ENCODE measurements around the gene NRF1.
"Not testable (repeated sequence)": the region's sequence is repeated elsewhere in the genome, so short reads cannot be mapped to it uniquely, and the experiment has no call there.

Gene NRF1

GRCh38 chr7:129661645-129662182 is 50.2 kb downstream of the NRF1 start:
- Histone ChIP-seq H2AFZ (ENCODE audit: low read length) (no peak overlapping the region), H3K4me2 (ENCODE audit: low read length) (no peak overlapping the region), H3K27me3 (ENCODE audit: insufficient read depth, low read length) (no peaks in the 10 kb centered on the region), H3K27ac (ENCODE audit: low read depth, low read length, poor library complexity, severe bottlenecking) (no peak overlapping the region), H3K9me3 (ENCODE audit: low read length) (peaks cover 18% of the 10 kb centered on the region), H4K20me1 (ENCODE audit: insufficient read depth, low read length) (no peaks in the 10 kb centered on the region), H3K4me3 (ENCODE audit: low read depth, low read length, poor library complexity, severe bottlenecking) (no peak overlapping the region), H3K79me2 (ENCODE audit: insufficient read depth, low read length) (no peaks in the 10 kb centered on the region), H3K36me3 (ENCODE audit: insufficient read depth, low read length) (peaks cover 55% of the 10 kb centered on the region), H3K9me2 (ENCODE audit: low read depth, low read length) (no peaks in the 10 kb centered on the region), H3F3A (ENCODE audit: insufficient read depth, low read length) (no peaks in the 10 kb centered on the region; the same call in 1 of the 2 replicates), H3K9ac (ENCODE audit: low read length) (no peak overlapping the region), H3K4me1 (ENCODE audit: insufficient read depth, low read length, severe bottlenecking) (no peaks in the 10 kb centered on the region)
- TF ChIP-seq CTCF (IDR thresholded peaks at IDR 0.05; ENCODE audit: low read length) (no peak), EZH2 (IDR thresholded peaks at IDR 0.05; ENCODE audit: borderline replicate concordance, low read length) (no peak)

- Histone ChIP-seq H3K9me3 (ENCODE audit: low read length) (peaks cover 18% of the 10 kb centered on the region), H3K36me3 (ENCODE audit: insufficient read depth, low read length) (peaks cover 42% of the 10 kb centered on the region)
These were observed 51.7 kb downstream of the NRF1 start for GRCh38 chr7:129663240-129663639.

DNA sequence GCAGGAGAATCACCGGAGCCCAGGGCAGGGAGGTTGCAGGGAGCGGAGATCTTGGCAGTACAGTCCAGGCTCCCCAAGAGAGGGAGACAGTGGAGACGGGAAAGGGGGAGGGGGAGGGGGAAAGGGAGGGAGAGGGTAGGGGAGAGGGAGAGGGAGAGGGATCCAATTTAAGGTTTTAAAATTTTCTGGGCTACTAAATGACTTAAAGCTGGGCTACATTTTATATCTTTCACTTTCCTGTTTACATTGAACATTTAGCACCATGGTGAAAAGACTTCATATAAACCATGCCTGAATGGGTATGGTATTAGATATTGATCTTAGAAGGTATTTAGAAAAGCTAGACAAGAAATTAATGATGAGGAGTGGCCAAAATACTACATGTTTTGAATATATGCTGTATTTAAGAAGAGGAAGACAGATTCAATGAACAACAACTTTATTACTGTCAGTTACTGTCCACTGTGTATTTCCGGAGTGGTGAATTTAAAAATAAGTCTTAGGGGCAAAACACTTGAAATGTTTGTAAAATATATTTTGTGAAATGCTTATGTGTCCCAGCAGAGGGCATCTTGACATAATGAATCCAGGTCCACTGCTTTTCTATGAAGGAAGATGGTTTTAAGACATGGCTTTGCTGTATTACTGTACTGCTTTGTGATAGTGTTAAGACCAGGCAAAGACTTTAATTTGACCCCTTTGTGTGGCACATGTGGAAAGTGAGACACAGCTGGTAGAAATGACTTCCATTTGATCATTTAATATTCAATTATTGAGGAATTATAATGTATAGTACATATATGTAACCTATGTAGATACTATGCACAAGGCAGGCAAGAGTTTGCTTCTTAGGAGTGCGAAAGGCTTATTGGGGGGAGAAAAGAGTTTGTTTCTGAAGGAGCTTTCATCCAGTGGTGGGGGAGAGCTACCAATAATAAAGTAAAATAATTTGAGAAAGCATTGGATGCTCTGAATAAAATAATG is 52.8 kb downstream of the NRF1 start:
- no peaks in the 10 kb centered on the region for H3K9me2 ChIP-seq (ENCODE audit: low read depth, low read length)
- no peak overlapping the region for H3K9ac ChIP-seq (ENCODE audit: low read length)
- H3K4me1 ChIP-seq (ENCODE audit: insufficient read depth, low read length, severe bottlenecking) = no peaks in the 10 kb centered on the region
- peaks cover 18% of the 10 kb centered on the region for H3K9me3 ChIP-seq (ENCODE audit: low read length)
- no peak overlapping the region for H2AFZ ChIP-seq (ENCODE audit: low read length)
- H3K27me3 ChIP-seq (ENCODE audit: insufficient read depth, low read length) = no peaks in the 10 kb centered on the region
- no peaks in the 10 kb centered on the region for H3K79me2 ChIP-seq (ENCODE audit: insufficient read depth, low read length)
- no peak overlapping the region for H3K4me2 ChIP-seq (ENCODE audit: low read length)
- H3K36me3 ChIP-seq (ENCODE audit: insufficient read depth, low read length) = peaks cover 31% of the 10 kb centered on the region
- no peaks in the 10 kb centered on the region for H4K20me1 ChIP-seq (ENCODE audit: insufficient read depth, low read length)
- TF ChIP-seq EZH2 (IDR thresholded peaks at IDR 0.05; ENCODE audit: borderline replicate concordance, low read length) (no peak), CTCF (IDR thresholded peaks at IDR 0.05; ENCODE audit: low read length) (peak; percentile 93)
- no peaks in the 10 kb centered on the region; the same call in 1 of the 2 replicates for H3F3A ChIP-seq (ENCODE audit: insufficient read depth, low read length)
- no peak overlapping the region for H3K27ac ChIP-seq (ENCODE audit: low read depth, low read length, poor library complexity, severe bottlenecking)
- no peak overlapping the region for H3K4me3 ChIP-seq (ENCODE audit: low read depth, low read length, poor library complexity, severe bottlenecking)

More at GRCh38 chr7:129663240-129663639, 51.7 kb downstream of the NRF1 start:
- H3K27me3 ChIP-seq (ENCODE audit: insufficient read depth, low read length); H3K4me2 ChIP-seq (ENCODE audit: low read length); H3K9ac ChIP-seq (ENCODE audit: low read length); H3K4me1 ChIP-seq (ENCODE audit: insufficient read depth, low read length, severe bottlenecking); H2AFZ ChIP-seq (ENCODE audit: low read length); H3K79me2 ChIP-seq (ENCODE audit: insufficient read depth, low read length); H3K9me2 ChIP-seq (ENCODE audit: low read depth, low read length); H3K27ac ChIP-seq (ENCODE audit: low read depth, low read length, poor library complexity, severe bottlenecking); H4K20me1 ChIP-seq (ENCODE audit: insufficient read depth, low read length); H3F3A ChIP-seq (ENCODE audit: insufficient read depth, low read length); H3K4me3 ChIP-seq (ENCODE audit: low read depth, low read length, poor library complexity, severe bottlenecking): not testable (repeated sequence)
